GM12873 (cell line): ENCODE data around the gene MIDN.
A peak's percentile ranks its signal among the peaks of the same experiment; 100 is the strongest.

Experiments
- CTCF ChIP-seq: IDR thresholded peaks from 2 replicates; pipeline ENCODE4 v1.5.1; 2012; ENCODE audit warnings: low read depth, mild to moderate bottlenecking, moderate library complexity, low read length, control low read depth; ENCODE audit not compliant: insufficient read depth; ENCODE audit errors: missing control alignments

MIDN gene

DNA sequence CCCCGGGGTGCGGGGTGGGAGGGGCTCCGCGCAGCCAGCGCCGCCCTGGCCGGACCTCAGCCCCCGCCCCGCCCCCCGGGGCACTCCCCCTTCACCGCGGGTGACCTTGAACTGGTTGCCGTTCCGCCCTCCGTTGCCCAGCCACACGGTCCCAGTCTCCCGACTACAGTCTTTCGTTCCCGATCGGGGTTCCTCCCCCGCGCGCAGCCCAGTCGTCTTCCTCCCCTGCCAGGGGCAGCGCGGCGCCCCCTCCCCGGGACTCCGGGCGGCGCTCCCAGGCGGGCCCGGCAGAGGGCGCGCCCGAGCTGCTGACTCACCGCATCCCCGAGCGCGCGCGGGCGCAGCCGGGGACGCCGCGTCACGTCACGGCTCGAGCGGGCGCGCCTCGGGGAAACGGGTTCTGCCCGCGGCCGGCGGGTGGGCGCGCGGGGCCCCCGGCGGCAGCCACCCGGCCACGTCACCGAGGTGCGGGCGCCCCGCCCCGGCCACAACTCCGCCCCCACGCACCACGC, 459 bp downstream of the MIDN start:
- peak; percentile 77 for TF ChIP-seq CTCF

DNA sequence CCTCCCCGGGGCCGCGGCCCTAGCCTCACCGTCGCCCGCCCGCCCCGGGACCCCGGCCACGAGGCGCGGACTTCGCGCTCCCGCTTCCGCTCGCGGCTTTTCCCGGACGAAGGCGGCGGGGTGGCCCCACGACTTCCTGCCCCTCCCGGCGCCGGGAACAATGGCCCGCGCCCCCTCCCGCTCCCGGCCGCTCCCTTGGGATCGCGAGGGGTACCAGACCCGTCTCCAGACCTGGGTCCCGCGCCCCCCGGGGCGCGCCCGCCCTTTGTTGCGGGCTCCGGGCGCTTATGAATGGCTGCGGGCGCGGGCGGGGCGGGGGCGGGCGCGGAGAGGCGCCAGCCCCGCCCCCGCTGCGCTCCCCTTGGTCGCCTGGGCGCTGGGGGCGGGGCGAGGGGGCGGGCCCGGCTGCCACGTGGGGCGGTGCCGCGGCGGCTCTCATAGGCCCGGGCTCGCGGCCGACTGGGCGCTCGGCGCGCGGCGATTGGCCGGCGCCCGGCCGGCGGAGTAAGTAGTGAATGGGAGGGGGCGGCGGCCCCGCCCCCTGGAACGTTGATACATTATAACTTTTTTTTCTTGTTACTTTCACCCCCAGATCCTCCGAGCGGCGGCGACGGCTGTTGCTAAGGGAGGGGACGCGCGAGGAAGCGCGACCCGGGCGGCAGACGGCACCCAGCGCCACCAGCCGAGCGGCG, 1.1 kb downstream of the MIDN start:
- TF ChIP-seq CTCF = no peak

DNA sequence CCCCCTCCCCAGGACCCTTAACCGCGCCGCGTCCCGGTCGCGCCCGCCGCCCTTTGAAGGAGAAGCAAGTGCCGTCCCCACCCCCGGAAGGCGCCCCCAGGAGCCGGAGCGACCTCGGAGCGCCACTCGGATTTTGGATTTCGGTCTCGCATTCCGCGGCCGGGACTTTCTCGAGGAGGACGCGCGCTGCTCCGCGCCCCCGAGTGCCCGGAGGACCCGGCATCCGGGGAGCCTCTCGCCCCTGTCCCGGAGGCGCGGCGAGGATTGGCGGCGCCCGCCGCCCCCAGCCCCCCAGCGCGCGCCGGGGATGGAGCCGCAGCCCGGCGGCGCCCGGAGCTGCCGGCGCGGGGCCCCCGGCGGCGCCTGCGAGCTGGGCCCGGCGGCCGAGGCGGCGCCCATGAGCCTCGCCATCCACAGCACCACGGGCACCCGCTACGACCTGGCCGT, 1.6 kb downstream of the MIDN start:
- no peak for TF ChIP-seq CTCF

- no peak for TF ChIP-seq CTCF
Observed at GRCh38 chr19:1250437-1251260, 2.3 kb downstream of the MIDN start.

GRCh38 chr19:1251330-1252220, 3.2 kb downstream of the MIDN start:
- no peak for TF ChIP-seq CTCF

GRCh38 chr19:1252221-1252820, 3.9 kb downstream of the MIDN start:
- no peak for TF ChIP-seq CTCF
